ENCODE data around the gene S1PR2. TPM values are rescaled to one million over a fixed set of nuclear protein-coding genes. Genes with fewer than 3 reads are reported as not detected.
"Not testable (repeated sequence)": the region's sequence is repeated elsewhere in the genome, so short reads cannot be mapped to it uniquely, and the experiment has no call there.

Gene S1PR2
- polyA plus RNA-seq, 4 donors, result 11.0 to 14.4 (median 13.1) TPM

GRCh38 chr19:10255358-10255757, 24.2 kb upstream of the S1PR2 start:
- no peak for DNase-seq (ENCODE audit: low read depth in 4 of 4, low spot score in 2 of 4)

- DNase-seq (ENCODE audit: low read depth in 4 of 4, low spot score in 2 of 4), result no peak
Observed at GRCh38 chr19:10254244-10254643, 23.1 kb upstream of the S1PR2 start.

GRCh38 chr19:10252707-10253106, 21.6 kb upstream of the S1PR2 start:
- no peak for DNase-seq (ENCODE audit: low read depth in 4 of 4, low spot score in 2 of 4)

DNA sequence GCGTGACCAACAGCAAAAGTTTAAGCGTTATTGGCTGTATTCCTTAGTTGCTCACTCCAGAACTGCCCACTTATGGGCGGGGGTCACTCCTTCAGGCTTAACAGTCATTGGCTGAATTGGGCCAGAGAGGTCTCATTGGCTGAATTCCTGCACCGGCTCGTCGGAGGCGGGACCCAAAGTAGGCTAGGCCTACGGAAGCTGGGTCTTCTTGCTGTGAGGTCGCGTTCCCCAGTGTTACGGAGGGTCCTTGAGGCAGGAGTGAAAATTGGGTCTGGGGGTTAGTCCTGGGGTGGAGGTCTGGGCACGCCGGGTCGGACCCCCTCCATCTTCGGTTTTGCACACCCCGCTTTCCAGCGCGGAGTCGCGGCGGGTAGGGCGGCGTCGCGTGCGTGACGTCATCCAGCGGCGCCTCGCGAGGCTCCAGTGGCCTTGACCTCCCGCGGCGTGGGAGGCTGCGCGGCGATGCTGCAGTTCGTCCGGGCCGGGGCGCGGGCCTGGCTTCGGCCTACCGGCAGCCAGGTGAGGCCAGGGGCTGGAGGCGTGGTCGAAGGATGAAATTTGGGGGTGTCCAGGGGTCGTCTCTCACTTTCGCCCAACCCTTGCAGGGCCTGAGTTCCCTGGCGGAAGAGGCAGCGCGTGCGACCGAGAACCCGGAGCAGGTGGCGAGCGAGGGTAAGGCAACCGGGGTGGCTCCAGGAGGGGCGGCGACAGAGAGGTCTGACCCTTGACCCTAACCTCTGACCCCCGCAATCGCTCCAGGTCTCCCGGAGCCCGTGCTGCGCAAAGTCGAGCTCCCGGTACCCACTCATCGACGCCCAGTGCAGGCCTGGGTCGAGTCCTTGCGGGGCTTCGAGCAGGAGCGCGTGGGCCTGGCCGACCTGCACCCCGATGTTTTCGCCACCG, 20.9 kb upstream of the S1PR2 start, which contains the start of gene MRPL4:
Gene MRPL4 (plus strand): TSS at position 423 of the 903 bp plus-strand sequence. CDS start 40 bp downstream, at position 463.
- peak; percentile 92 to 99 (median 98) for DNase-seq (ENCODE audit: low read depth in 4 of 4, low spot score in 2 of 4)

DNA sequence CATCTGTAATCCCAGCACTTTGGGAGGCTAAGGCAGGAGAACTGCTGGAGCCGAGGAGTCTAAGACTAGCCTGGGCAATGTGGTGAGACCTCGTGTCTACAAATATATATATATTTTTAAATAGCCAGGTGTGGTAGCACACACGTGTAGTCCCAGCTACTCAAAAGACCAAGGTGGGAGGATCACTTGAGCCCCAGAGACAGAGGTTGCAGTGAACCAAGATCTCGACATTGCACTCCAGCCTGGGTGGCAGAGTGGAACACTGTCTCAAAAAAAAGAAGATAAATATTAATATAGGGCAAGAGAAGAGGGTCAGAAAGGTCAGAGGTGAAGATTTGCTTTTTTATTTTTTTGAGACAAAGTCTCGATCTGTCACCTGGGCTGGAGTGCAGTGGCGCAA, 15.4 kb upstream of the S1PR2 start:
- no peak for DNase-seq (ENCODE audit: low read depth in 4 of 4, low spot score in 2 of 4)

DNA sequence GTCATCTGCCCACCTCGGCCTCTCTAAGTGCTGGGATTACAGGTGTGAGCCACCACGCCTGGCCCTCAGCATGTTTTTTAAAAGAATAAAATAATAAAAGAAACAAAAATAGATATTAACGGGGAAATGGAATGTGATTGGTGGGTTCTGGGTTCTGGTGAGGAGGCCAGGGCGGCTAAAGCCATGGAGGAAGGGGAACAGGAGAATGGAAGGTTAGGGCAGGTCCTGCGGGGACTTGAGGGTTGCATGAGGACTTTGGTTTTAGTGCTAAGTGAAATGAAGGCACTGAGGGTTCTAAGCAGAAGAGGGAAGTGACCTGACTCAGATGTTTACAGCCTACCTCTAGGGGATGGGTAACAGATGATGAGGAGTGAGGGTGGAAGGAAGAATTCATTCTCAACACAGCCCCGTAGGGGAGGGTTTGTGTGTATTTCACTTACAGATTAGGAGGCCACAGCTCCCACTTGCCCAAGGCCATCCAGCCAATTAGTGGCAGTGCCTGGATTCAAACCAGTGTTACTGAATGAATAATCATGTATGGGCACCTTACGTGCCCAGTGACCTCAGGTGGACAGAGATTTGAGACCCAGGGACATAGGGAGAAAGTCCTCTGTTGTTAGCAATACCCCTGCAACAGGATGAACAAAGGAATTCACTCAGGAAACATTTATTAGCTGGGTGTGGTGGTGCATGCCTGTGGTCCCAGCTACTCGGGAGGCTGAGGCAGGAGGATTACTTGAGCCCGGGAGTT, 14.2 kb upstream of the S1PR2 start:
- DNase-seq (ENCODE audit: low read depth in 4 of 4, low spot score in 2 of 4), result no peak

DNA sequence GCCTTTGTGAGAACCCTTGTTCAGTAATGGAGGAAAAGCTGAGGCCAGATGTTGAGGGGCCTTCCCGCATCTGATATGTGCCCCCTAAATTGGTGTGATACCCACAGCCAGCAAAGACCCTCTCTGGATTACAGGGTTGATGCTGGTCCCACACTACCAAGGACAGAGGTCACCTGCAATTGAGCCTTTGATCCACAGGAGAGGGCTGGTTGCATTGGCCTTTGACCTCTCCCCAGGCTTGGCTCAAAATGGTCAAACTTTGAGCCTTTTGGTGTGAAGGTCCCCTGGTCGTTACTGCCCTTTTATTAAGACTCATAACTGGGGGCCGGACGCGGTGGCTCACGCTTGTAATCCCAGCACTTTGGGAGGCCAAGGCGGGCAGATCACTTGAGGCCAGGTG, 12.5 kb upstream of the S1PR2 start:
- no peak for DNase-seq (ENCODE audit: low read depth in 4 of 4, low spot score in 2 of 4)

DNA sequence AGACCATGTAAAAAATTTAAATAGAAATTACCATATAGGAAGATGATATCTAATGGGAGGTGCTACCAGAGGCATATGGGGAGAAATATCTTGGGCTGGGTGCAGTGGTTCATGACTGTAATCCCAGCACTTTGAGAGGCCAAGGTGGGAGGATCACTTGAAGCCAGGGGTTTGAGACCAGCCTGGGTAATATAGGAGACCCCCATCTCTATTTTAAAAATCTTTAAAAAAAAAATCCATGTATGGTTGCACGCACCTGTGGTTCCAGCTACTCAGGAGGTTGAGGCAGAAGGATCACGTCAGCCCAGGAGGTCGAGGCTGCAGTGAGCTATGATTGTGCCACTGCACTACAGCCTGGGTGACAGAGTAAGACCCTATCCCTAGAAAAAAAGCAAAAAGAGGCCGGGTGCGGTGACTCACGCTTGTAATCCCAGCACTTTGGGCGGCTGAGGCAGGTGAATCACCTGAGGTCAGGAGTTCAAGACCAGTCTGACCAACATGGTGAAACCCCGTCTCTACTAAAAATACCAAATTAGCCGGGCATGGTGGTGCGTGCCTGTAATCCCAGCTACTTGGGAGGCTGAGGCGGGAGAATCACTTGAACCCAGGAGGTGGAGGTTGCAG, 10.8 kb upstream of the S1PR2 start:
- not testable (repeated sequence) for DNase-seq (ENCODE audit: low read depth in 4 of 4, low spot score in 2 of 4)

DNA sequence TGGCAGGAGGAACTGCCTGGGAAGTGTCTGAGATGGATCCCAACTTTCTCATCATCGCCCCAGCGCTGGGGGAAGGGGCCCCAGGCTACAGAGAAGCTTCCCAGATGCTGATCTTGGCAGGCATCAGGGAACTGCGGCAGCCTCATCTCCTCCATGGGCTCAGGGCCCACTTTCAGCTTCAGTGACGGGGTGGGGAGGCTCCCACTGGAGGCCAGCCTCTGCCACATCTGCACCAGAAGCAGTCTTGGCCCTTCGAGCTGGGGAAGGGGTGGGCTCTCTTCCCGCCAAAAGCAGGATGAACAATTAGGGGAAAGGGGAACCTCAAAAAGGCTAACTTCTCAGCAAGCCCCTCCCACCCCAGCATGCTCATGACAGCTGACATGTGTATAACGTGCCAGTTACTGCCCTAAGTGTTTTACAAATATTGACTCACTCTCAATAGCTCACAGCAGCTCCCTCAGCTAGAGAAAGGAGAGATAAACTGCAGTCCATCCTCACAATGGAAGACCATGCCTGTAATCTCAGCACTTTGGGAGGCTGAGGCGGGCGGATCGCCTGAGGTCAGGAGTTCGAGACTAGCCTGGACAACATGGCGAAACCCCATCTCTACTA, 7.1 kb upstream of the S1PR2 start:
- peak in 1 of 4 donors; percentile 49 for DNase-seq (ENCODE audit: low read depth in 4 of 4, low spot score in 2 of 4)

DNA sequence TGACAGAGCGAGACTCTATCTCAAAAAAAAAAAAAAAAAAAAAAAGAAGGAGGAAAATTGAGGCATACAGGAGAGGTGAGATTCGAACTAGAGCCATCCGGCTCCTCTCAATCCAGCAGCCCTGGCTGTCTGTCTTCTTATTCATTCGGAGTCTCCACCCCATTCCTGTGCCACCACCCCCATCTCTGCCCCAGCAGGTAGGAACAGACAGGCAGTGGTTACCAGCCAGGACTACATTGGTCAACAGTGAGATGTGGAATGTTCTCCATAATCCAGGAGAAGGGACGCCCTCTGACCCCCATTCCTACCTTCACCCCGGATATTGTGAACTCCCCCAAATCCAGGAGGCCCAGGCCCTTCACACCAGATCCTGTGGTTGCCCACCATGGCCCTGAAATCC, 6.6 kb upstream of the S1PR2 start:
- no peak for DNase-seq (ENCODE audit: low read depth in 4 of 4, low spot score in 2 of 4)

- not testable (repeated sequence) for DNase-seq (ENCODE audit: low read depth in 4 of 4, low spot score in 2 of 4)
Observed at GRCh38 chr19:10235409-10235808, 4.3 kb upstream of the S1PR2 start.

DNA sequence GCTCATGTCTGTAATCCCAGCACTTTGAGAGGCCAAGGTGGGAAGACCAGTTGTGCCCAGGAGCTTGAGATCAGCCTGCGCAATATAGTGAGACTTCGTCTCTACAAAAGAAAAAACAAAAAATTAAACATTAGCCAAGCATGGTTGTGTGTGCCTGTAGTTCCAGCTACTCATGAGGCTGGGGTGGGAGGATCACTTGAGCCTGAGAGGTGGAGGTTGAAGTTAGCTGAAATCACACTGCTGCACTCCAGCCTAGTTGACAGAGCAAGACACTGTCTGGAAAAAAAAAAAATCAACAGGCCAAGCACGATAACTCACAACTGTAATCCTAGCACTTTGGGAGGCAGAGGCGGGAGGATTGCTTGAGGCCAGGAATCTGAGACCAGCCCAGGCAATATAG, 3.9 kb upstream of the S1PR2 start:
- no peak for DNase-seq (ENCODE audit: low read depth in 4 of 4, low spot score in 2 of 4)

GRCh38 chr19:10233946-10234345, 2.8 kb upstream of the S1PR2 start:
- DNase-seq (ENCODE audit: low read depth in 4 of 4, low spot score in 2 of 4), result no peak

DNA sequence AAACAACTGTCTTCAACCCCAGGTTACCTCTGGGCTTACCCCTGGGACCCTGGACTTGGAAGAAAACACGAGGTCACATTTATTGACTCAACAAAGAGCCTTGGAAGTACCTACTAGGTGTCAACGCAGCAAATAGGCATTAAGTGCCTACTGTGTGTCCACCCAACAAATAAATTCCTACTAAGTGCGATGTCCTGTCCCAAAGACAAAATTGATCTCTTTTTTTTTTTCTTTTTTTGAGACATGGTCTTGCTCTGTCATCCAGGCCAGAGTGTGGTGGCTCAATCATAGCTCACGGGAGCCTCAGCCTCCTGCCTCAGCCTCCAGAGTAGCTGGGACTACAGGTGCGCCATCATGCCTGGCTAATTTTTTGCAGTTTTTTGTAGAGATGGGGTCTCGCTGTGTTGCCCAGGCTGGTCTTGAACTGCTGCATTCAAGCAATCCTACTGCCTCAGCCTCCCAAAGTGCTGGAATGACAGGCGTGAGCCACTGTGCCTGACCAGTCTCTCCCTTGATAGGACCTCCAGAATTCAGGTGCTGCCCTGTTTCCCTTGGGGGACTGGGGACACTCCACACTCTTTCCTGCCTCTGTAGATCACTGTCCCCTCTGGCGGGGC, 589 bp upstream of the S1PR2 start:
- no peak for DNase-seq (ENCODE audit: low read depth in 4 of 4, low spot score in 2 of 4)

GRCh38 chr19:10230173-10230860, 814 bp downstream of the S1PR2 start:
- DNase-seq (ENCODE audit: low read depth in 4 of 4, low spot score in 2 of 4), result no peak

GRCh38 chr19:10228920-10229319, 2.2 kb downstream of the S1PR2 start:
- no peak for DNase-seq (ENCODE audit: low read depth in 4 of 4, low spot score in 2 of 4)

DNA sequence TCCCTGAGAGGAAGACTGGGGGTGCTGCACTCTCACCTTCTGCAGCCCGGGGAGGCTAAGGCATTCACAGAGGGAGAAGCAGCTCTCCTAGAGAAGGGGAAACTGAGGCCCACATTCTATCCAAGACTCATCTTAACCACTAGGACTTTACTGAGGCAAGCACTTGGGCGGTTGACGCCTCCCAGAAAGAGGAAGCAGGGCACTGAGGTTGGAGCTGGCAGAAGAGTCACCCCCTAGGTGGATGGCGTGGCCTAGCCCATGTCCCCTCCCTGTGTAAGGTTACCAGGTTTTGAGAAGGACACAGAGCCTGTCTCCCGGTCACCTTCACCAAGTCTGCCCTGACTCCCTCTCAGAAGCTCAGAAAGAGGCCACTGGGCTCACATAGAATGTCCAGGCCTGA, 2.7 kb downstream of the S1PR2 start:
- DNase-seq (ENCODE audit: low read depth in 4 of 4, low spot score in 2 of 4), result no peak

DNA sequence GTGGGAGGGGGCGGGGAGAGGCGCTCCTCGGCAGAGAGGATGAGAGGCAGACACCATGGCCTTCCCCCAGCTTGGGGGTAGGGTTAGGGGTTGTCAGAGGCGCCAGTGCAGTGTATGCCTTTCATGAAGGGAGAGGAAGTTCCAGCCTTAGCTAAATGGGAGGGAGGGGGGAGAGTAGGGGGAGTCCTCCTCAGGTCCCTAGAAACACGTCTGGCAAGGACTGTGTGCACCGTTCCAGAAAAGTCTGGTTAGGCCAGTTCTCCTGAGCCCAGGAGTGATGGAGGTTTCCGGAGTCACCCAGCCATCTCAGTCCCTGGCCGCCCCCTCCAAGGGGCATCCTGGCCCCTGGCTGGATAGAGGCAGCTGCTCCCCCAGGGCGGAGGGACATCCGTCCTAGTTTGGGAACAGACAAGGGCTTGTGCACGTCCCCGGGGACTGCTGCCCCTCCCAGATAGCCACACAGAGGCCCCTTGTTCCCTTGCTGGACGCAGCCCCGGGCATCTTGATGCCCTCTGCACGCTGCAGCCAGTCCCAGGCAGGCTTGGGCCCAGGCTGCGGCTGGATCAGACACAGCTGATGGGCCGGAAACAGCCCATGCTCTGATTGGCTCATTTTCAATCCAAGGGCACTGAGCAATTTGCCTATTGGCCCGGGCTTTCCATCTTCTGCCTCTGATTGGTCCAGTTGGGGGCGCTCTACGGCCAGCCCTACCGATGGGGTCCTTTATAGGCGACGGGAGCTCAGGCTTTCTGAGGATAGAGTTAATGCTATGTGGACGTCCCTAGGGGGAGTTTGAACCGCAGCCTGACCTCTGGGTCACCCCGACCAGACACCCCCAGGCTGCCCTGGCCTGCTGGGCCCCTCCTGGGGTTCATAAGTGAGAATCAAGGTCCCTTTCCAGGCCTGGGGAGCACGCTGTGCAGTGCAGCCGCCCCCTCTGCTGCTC, 3.8 kb downstream of the S1PR2 start:
- peak in 2 of 4 donors; percentile 48 to 66 for DNase-seq (ENCODE audit: low read depth in 4 of 4, low spot score in 2 of 4)
